HepG2 (cell line): Measurements from ENCODE around the gene RTP1. TPM values are rescaled to one million over a fixed set of nuclear protein-coding genes. Genes with fewer than 3 reads are reported as not detected.
"Not testable (repeated sequence)": the region's sequence is repeated elsewhere in the genome, so short reads cannot be mapped to it uniquely, and the experiment has no call there.

Experiments used
- ATAC-seq: fragments of 200-7000 bp; cut with Tn5 transposase; 3 replicates; pipeline ENCODE4 v1.9.1; 2020; ENCODE audit warnings: mild to moderate bottlenecking, moderate library complexity
- BruUV-seq: library from RNA; stranded (reverse); fragments of 400-500 nt; replicated peaks from 2 replicates; lab custom pipeline; 2021; lab: Mats Ljungman, UMichigan
- CTCF ChIA-PET: fragments of 300-600 bp; formaldehyde crosslinking; extraction: SDS; loops from one replicate; lab custom pipeline; 2021; ENCODE audit warnings: low total read pairs, inconsistent platforms, low intra/inter-chr PET ratio; lab: Yijun Ruan, JAX
- POLR2A ChIA-PET: fragments of 350-600 bp; sonication (Branson Sonifier 250); formaldehyde crosslinking; loops from one replicate; lab custom pipeline; 2020; ENCODE audit warnings: antibody characterized with exemption, inconsistent platforms; lab: Yijun Ruan, JAX
- DNase-seq: peaks from one replicate; pipeline ENCODE4 v3.0.0-alpha.2; 2015; ENCODE audit warnings: low spot score
- FAIRE-seq: peaks from 3 replicates; lab custom pipeline; 2011; peaks lifted over from hg19 to GRCh38; lab: Jason Lieb, UNC
- H2AFZ ChIP-seq: one replicate; pipeline ENCODE4 v1.6.1; 2011; ENCODE audit warnings: low read length, inconsistent platforms
- H3K27ac ChIP-seq: fragments of 300-600 bp; 3 replicates; pipeline ENCODE4 v1.8.0; 2011; ENCODE audit warnings: mixed run types, mild to moderate bottlenecking, mixed read lengths, low read length, inconsistent platforms; ENCODE audit not compliant: insufficient read depth; ENCODE audit errors: extremely low read length
- H3K27me3 ChIP-seq, 2 experiments: fragments of 200-600 bp in 1 of 2; 2 replicates in 1 of 2; 3 replicates in 1 of 2; pipeline versions ENCODE4 v1.6.0 to v1.8.0; 2011; ENCODE audit warnings: low read length in 2 of 2, mild to moderate bottlenecking in 2 of 2, moderate library complexity in 2 of 2, inconsistent platforms in 1 of 2; ENCODE audit not compliant: insufficient read depth in 2 of 2, control insufficient read depth in 1 of 2
- H3K36me3 ChIP-seq, 2 experiments: fragments of 200-600 bp in 1 of 2; replicated peaks in 1 of 2; 2 replicates in 1 of 2; 3 replicates in 1 of 2; pipeline versions ENCODE4 v1.5.1 to v1.8.0; 2011; ENCODE audit warnings: low read length in 2 of 2, inconsistent platforms in 1 of 2; ENCODE audit not compliant: insufficient read depth in 2 of 2, control insufficient read depth in 1 of 2
- H3K4me1 ChIP-seq: 2 replicates; pipeline ENCODE4 v1.5.1; 2012; ENCODE audit warnings: low read length, inconsistent platforms; ENCODE audit not compliant: insufficient read depth
- H3K4me2 ChIP-seq: 2 replicates; pipeline ENCODE4 v1.6.0; 2011; ENCODE audit warnings: low read depth, low read length, inconsistent platforms
- H3K4me3 ChIP-seq, 3 experiments: fragments of 200-600 bp in 1 of 3; sonication (generic), shearing (Covaris generic) in 1 of 3; replicated peaks in 1 of 3; 2 replicates each; pipeline ENCODE4 v1.5.1; 2011 to 2016; ENCODE audit warnings: low read length in 3 of 3, inconsistent platforms in 2 of 3, low read depth in 2 of 3, mild to moderate bottlenecking in 2 of 3, control low read depth in 1 of 3, mixed read lengths in 1 of 3; ENCODE audit not compliant: insufficient read depth in 1 of 3
- H3K79me2 ChIP-seq: one replicate; pipeline ENCODE4 v1.6.1; 2011; ENCODE audit warnings: low read length, inconsistent platforms; ENCODE audit not compliant: insufficient read depth
- H3K9ac ChIP-seq: 2 replicates; pipeline ENCODE4 v1.6.0; 2011; ENCODE audit warnings: mild to moderate bottlenecking, low read depth, low read length, inconsistent platforms; ENCODE audit not compliant: insufficient read depth
- H3K9me3 ChIP-seq: 2 replicates; pipeline ENCODE4 v1.5.1; 2012; ENCODE audit warnings: mild to moderate bottlenecking, low read length
- H4K20me1 ChIP-seq: 2 replicates; pipeline ENCODE4 v1.6.0; 2011; ENCODE audit warnings: inconsistent platforms, mild to moderate bottlenecking, low read length, moderate library complexity; ENCODE audit not compliant: insufficient read depth
- ATF7-NPFF ChIP-seq: sonication (generic); formaldehyde crosslinking; IDR thresholded peaks from 2 replicates; pipeline ENCODE4 v1.8.1; 2023; ENCODE audit warnings: mild to moderate bottlenecking, low read depth, missing genetic modification reagents, moderate library complexity
- MTA1 ChIP-seq: sonication (generic); formaldehyde crosslinking; IDR thresholded peaks from 2 replicates; pipeline ENCODE4 v1.4.0; 2020; ENCODE audit warnings: missing genetic modification reagents, mild to moderate bottlenecking, borderline replicate concordance
- WGBS: methylation state at CpG from one replicate; pipeline ENCODE4 v1.1.6; 2017; ENCODE audit warnings: low lambda C conversion rate; 5-methylcytosine and 5-hydroxymethylcytosine counted together
- in situ Hi-C: cut with HindIII; loops from 2 replicates; pipeline ENCODE4 v1.10.0; 2017; ENCODE audit warnings: low pct_unique_long_range_greater_than_20kb; ENCODE audit not compliant: extremely low pct_ligation_motif_present
- intact Hi-C: fragments of 100-400 bp; cut with micrococcal nuclease; formaldehyde crosslinking; loops from one replicate; pipeline ENCODE4 v1.10.0; 2022; ENCODE audit not compliant: unreplicated experiment
- polyA plus RNA-seq, 8 experiments: library from polyadenylated mRNA; depleted of rRNA in 3 of 8; stranded (reverse) in 7 of 8; unstranded in 1 of 8; fragments of >200 nt; fragmentation: Illumina TruSeq in 4 of 8; extraction: Trizol in 4 of 8; gene quantifications; 2 replicates each; pipeline versions ENCODE4 v1.2.1 to v1.2.3, GENCODE V29; 2011 to 2016; ENCODE audit warnings: low read depth in 4 of 8, missing spikeins in 1 of 8, mixed read lengths in 1 of 8; ENCODE audit not compliant: insufficient read depth in 1 of 8
- total RNA-seq, 5 experiments: library from RNA; depleted of rRNA; stranded (reverse); fragments of >200 nt; fragmentation: Illumina TruSeq; extraction: Trizol; gene quantifications; 2 replicates each; pipeline ENCODE4 v1.2.3, GENCODE V29; 2016; ENCODE audit warnings: low read depth in 1 of 5

The RTP1 gene
- total and polyA plus RNA-seq, 2 of the 13 experiments (the other 11 are each of a cell fraction or from before 2014, with no cell fraction given) = not detected

- H3K4me2 ChIP-seq = no peak overlapping the region
- no peaks in the 10 kb centered on the region for H3K27me3 ChIP-seq
- TF ChIP-seq MTA1 (CRISPR knock-in tag) (no peak), ATF7-NPFF (no peak)
- TF ChIP-seq, all 625 proteins: peak for 0
- H3K36me3 ChIP-seq = no peaks in the 10 kb centered on the region
- ChIA-PET CTCF (no interaction called here), POLR2A (no interaction called here)
- FAIRE-seq (no peak), DNase-seq (no peak), ATAC-seq (no peak)
- H4K20me1 ChIP-seq = no peaks in the 10 kb centered on the region
- 58% methylated on average over 2 of the region's 2 CpGs for WGBS
- in situ Hi-C loops (no loop called here), intact Hi-C loops (no loop called here)
- H3K4me3 ChIP-seq = no peak overlapping the region
- no peak overlapping the region for H3K27ac ChIP-seq
- H2AFZ ChIP-seq = no peak overlapping the region
- no peaks in the 10 kb centered on the region for H3K9me3 ChIP-seq
- H3K79me2 ChIP-seq = no peaks in the 10 kb centered on the region
- peaks cover 17% of the 10 kb centered on the region for H3K4me1 ChIP-seq
- H3K9ac ChIP-seq = no peak overlapping the region
- no TSS peak for BruUV-seq
Observed at GRCh38 chr3:187169231-187169960, 27.9 kb upstream of the RTP1 start.

- POLR2A ChIA-PET, DNase-seq: not testable (repeated sequence)
Observed at GRCh38 chr3:187170911-187171310, 26.4 kb upstream of the RTP1 start.

More at GRCh38 chr3:187170911-187171310, 26.4 kb upstream of the RTP1 start:
- H3K9ac ChIP-seq, H2AFZ ChIP-seq, H3K36me3 ChIP-seq, in situ Hi-C loops, H3K27me3 ChIP-seq, FAIRE-seq, H3K9me3 ChIP-seq, H4K20me1 ChIP-seq, ATAC-seq, BruUV-seq, H3K79me2 ChIP-seq, H3K4me2 ChIP-seq, H3K4me3 ChIP-seq, CTCF ChIA-PET, H3K27ac ChIP-seq, intact Hi-C loops: not testable (repeated sequence)
- WGBS = 67% methylated on average over 5 of the region's 5 CpGs
- peaks cover 21% of the 10 kb centered on the region for H3K4me1 ChIP-seq
